ENCODE results near the gene TMEM117.

DNA sequence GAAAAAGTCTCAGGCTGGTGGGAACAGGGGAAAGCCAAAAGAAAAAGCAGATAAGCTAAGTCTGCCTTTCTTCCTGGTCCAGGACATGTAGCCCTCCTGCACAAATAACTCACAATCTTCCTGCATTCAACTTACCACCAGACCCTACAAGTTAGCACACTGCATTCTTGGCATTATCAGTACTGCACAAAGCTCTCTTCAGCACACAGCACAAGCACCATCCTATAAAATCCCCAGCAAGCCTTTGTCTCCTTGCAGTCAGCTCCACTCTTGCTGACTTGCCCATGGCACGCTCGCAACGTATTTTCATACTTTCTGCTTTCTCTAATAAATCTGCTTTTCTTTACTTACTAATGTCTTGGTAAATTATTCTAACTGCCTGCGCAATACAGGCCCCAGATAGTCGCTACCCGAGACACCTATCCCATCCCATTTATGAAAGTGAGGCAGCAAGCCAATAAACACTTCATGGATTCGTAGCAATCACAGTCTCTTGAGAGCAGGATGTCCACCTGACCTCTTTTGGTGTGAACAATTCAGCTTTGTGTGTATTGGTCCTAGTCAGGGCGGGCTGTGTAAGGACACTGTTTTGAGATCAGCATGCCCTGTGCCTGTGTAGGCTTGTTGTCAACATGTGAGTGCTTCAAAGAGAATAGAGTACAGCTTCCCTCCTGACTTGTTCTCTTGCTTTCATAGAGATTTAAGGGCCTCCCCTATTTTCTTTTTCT is 49.0 kb downstream of the TMEM117 start:
- no peak for TF ChIP-seq POLR2A (IDR thresholded peaks at IDR 0.05)
- no peak for TF ChIP-seq CTCF (IDR thresholded peaks at IDR 0.05)
